GM19099 (cell line): Measurements from ENCODE around the gene PLCD1.

Experiments
- POLR2A ChIP-seq: IDR thresholded peaks from 3 replicates; pipeline ENCODE4 v1.6.1; 2011; ENCODE audit warnings: low read depth; ENCODE audit not compliant: insufficient read length; ENCODE audit errors: extremely low read depth

The PLCD1 gene

GRCh38 chr3:37969596-37970100 is 59.8 kb downstream of the PLCD1 start:
- TF ChIP-seq POLR2A = no peak

DNA sequence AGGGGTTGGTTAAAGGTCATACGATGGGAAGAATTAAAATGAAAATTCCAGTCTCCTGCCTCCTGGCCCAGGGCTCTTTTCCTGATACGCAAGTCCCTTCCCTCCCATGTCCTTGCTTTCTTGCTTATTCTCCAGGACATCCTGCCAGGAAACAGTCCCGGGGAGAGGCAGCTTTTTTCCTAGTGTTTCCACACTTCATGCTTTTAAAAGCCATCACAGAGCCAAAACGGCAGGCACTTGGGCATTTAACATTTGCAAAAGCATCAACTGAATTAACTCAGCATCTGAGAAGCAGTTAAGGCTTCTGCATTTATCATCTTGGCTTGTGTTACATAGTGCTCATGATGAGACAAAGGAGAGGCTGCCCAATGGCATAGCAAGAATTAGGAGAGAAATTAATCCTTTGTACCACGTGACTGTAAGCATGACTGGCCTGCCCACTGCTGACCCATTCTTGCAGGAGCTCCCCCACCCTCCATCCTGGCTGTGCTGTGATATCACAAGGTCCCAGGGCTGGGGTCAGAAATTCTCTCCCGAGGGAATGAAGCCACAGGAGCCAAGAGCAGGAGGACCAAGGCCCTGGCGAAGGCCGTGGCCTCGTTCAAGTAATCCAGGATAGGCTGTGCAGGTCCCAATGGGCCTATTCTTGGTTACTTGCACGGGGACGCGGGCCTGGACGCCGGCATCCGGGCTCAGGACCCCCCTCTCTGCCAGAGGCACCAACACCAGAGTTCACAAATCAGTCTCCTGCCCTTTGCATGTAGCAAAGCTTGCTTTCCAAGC is 60.4 kb downstream of the PLCD1 start:
- no peak for TF ChIP-seq POLR2A

GRCh38 chr3:37968199-37968598 is 61.2 kb downstream of the PLCD1 start:
- TF ChIP-seq POLR2A = no peak

DNA sequence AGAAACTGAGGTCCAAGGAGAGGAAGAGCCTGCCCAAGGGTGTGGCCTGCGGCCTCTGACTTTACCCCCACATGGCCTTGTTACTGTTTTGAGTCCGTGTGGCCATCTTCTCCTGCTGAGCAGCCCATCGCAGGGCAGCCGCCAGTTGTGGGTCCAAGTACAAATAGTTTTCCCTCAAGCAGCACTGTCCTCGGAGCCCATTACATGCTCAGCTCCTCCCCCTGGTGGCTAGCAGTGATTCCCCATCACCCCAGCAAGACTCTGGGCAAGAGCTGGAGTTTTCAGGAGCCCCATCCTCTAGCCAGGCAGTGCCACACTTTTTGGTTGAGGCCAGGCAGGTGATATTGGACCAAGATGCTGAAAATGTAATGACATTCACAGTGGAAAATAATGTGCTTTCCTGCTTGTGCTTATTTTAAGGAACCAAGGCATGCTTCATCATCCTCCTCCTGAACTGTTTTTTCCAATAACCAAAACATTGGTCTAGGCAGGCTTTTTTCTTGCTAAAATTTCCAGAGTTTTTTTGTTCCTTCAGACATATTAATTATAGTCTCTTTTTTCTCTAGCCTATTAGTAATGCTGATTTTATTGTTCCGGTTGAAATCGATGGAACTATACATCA is 62.1 kb downstream of the PLCD1 start:
- TF ChIP-seq POLR2A = no peak

GRCh38 chr3:37964716-37965115 is 64.7 kb downstream of the PLCD1 start:
- TF ChIP-seq POLR2A = no peak

DNA sequence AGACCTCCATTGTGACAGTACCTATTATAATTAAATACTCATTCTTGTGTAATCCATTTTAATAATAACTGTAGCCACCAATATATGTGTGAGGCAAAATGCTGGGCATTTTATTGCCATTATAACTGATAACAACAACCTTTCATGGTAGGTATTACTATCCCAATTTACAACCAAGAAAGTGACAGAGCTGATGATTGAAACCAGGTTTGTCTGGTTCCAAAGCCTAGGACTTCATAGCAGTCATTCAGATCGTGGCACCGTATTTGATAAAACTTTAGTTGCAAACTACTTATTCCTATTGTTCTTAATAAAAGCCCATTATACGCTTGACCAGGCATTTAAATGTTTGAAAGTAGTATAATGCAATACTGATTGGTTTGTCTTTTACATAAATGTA is 65.3 kb downstream of the PLCD1 start:
- no peak for TF ChIP-seq POLR2A

GRCh38 chr3:37963635-37964034 is 65.8 kb downstream of the PLCD1 start:
- TF ChIP-seq POLR2A = no peak

DNA sequence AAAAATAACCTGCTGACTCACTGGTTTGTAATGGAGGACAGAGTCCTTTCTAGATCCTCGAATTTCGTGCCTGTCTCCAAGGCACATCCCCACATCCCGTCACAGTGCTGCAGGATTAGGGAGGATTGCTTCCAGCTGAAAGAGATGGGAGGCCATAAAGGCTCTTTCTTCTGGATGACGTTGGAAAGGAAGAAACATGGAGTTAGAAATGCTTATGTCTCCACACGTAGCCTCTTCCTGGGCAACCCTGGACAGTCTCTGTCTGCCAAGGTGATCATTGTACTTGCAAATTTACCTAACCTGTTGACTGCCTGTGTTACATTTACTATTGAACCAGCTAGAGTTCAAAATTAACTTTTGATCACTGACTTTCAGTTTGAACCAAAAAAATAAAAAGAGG is 66.4 kb downstream of the PLCD1 start:
- no peak for TF ChIP-seq POLR2A

DNA sequence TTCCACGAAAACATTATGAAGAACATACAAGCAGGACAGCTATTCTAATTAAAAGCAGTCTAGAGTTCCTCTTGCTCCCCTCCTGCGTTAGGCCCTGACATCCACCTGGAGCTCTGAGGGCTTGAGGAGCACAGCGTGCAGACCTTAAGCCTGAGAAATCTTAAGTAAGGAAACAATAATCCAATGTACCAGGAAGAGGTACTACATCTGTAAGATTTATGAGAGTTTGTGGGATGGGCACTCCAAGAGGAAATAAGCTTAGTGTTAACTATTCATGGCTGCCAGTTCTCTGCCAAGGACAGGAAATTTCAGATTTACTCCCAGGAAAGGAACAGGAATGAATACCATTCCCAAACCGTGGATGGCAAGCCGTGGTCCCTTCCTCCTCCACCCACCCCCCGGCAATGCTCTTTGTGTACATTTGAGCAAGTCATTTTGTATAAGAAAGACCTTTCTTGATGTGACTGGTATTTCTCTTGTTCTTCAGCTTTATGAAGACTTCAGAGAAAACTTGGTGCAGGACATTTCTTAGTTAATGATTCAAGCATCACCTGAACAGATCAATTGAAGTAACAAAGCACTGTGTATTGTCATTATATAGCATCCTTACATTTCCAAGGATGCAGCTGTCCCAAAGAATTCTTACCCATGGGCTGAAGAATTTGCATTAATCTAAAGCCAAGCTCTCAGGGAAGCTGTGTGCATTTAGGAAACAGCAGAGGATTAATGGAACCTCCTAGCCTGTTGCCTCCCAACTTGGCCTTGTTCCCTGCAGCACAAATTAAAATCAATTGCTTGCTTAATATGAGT is 67.6 kb downstream of the PLCD1 start:
- TF ChIP-seq POLR2A = no peak

DNA sequence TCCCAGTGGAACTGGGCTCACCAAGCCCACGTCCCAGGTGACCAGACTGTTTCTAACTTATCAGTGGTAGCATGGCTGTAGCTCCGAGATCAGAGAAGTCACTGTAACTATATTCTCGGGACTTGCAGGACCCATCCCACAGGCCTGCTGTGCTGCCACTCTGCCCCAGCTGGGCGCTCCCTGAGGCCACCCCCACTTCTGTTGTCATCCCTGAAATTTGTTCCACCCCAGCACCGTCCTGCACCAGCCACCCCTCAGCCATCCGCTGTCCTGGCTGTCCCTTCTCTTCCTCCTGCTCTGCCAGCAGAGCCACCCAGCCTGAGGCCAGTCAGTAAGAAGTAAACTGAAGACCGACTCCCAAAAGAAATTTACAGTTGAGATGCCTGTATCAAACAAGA is 71.9 kb downstream of the PLCD1 start:
- no peak for TF ChIP-seq POLR2A
